ENCODE data around the gene BTBD9. TPM values are rescaled to one million over a fixed set of nuclear protein-coding genes. Genes with fewer than 3 reads are reported as not detected.

BTBD9 gene
- total RNA-seq, 4 donors from 2014 or later, result 17.3 to 50.3 (median 37.8) TPM

- TF ChIP-seq POLR2A (IDR thresholded peaks at IDR 0.05), result no peak
- TF ChIP-seq CTCF (IDR thresholded peaks at IDR 0.05), result no peak
- H3K4me1 ChIP-seq, result no peaks in the 10 kb centered on the region
- no peaks in the 10 kb centered on the region for H3K36me3 ChIP-seq
- DNase-seq, result no peak
- no peak overlapping the region for H3K27ac ChIP-seq
- no peaks in the 10 kb centered on the region for H3K27me3 ChIP-seq
- H3K9me3 ChIP-seq, result no peaks in the 10 kb centered on the region
- H3K4me3 ChIP-seq, result no peak overlapping the region
Observed at GRCh38 chr6:38378801-38379200, 260.9 kb downstream of the BTBD9 start.

DNA sequence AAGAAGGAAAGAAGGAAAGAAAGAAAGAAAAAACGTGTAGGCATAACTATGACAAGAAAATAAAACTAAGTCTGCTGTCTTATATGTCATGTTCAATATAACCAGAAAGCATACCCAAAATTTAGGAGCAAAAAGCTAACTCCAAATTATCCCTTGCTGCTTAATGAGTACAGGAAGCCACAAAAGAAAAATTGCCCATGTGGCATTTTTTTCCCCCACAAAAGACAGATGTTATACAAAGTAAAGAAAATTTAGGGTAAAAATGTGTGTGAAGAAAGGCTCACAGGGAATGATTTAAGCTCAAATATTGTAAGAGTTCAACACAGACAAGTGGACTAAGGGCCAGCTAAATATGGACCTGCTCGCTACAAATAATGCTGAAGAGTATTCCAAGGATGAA, 263.8 kb downstream of the BTBD9 start:
- no peaks in the 10 kb centered on the region for H3K4me1 ChIP-seq
- H3K4me3 ChIP-seq, result no peak overlapping the region
- no peak for TF ChIP-seq POLR2A (IDR thresholded peaks at IDR 0.05)
- TF ChIP-seq CTCF (IDR thresholded peaks at IDR 0.05), result no peak
- no peaks in the 10 kb centered on the region for H3K27me3 ChIP-seq
- no peaks in the 10 kb centered on the region for H3K36me3 ChIP-seq
- H3K9me3 ChIP-seq, result no peaks in the 10 kb centered on the region
- DNase-seq, result no peak
- no peak overlapping the region for H3K27ac ChIP-seq

- no peaks in the 10 kb centered on the region for H3K27me3 ChIP-seq
- DNase-seq, result no peak
- no peaks in the 10 kb centered on the region for H3K9me3 ChIP-seq
- no peak overlapping the region for H3K4me3 ChIP-seq
- no peaks in the 10 kb centered on the region for H3K4me1 ChIP-seq
- no peaks in the 10 kb centered on the region for H3K36me3 ChIP-seq
- no peak for TF ChIP-seq CTCF (IDR thresholded peaks at IDR 0.05)
- TF ChIP-seq POLR2A (IDR thresholded peaks at IDR 0.05), result no peak
- no peak overlapping the region for H3K27ac ChIP-seq
Observed at GRCh38 chr6:38375341-38375740, 264.4 kb downstream of the BTBD9 start.

GRCh38 chr6:38371881-38372280, 267.8 kb downstream of the BTBD9 start:
- TF ChIP-seq CTCF (IDR thresholded peaks at IDR 0.05), result no peak
- TF ChIP-seq POLR2A (IDR thresholded peaks at IDR 0.05), result no peak
- Histone ChIP-seq H3K36me3 (no peaks in the 10 kb centered on the region), H3K9me3 (no peaks in the 10 kb centered on the region), H3K27ac (no peak overlapping the region), H3K4me3 (no peak overlapping the region), H3K27me3 (no peaks in the 10 kb centered on the region), H3K4me1 (no peaks in the 10 kb centered on the region)
- no peak for DNase-seq

DNA sequence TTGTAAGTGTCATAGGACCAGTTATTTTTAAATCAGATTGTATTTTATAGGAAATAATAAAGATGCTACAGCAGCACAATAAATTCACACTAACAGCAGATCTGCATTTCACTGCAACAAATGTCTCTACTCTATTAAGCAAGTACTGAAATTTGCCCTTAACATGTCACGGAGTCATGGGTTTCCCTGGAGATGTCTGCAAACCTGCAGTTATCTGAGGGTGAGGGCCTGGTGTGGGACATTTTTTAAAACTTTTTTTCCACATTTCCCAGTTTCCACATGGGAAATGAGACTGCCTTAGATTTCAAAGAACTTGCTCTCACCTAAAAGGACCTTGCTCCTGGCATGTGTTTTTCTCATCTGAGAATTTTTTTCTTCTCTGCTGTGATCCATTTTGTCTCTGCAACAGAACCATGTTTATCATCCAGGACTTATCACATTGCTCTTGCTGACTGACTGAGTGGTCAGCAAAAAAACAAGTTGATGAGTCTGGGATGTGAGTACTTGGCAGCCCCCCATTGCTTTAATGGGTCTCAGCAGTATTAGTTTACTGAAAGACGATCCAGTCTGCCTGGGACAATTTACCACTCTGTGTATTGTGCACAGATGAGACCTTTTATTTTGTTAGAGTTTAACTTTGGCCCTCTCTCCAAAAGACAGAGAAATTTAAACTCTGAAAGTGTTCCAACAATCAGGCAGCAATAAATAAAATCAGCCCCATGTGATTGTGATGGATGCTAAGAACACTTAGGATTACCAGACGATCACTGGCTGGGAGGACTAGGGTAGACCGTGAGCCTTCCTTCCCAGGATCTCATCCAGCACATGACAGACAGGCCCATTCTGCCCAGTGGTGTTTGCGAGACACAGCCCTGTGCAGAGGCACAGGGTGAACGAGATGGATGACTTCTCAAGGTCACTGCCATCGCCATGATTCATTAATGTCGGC, 268.8 kb downstream of the BTBD9 start:
- H3K4me1 ChIP-seq, result no peaks in the 10 kb centered on the region
- DNase-seq, result no peak
- H3K27me3 ChIP-seq, result no peaks in the 10 kb centered on the region
- no peak overlapping the region for H3K4me3 ChIP-seq
- no peaks in the 10 kb centered on the region for H3K9me3 ChIP-seq
- TF ChIP-seq POLR2A (IDR thresholded peaks at IDR 0.05) (no peak), CTCF (IDR thresholded peaks at IDR 0.05) (no peak)
- H3K36me3 ChIP-seq, result no peaks in the 10 kb centered on the region
- no peak overlapping the region for H3K27ac ChIP-seq

All from Peyer's patch (tissue), 4 donors.